GM18873 (cell line): Measurements from ENCODE around the gene PCDHGA10.
"Not testable (repeated sequence)": the region's sequence is repeated elsewhere in the genome, so short reads cannot be mapped to it uniquely, and the experiment has no call there.

Source experiments
- ATAC-seq: cut with Tn5 transposase; IDR thresholded peaks from one replicate; pipeline ENCODE4 v1.9.1; 2021; ENCODE audit warnings: mild to moderate bottlenecking, moderate library complexity, moderate number of reproducible peaks; ENCODE audit not compliant: unreplicated experiment, low FRiP score

PCDHGA10 gene

DNA sequence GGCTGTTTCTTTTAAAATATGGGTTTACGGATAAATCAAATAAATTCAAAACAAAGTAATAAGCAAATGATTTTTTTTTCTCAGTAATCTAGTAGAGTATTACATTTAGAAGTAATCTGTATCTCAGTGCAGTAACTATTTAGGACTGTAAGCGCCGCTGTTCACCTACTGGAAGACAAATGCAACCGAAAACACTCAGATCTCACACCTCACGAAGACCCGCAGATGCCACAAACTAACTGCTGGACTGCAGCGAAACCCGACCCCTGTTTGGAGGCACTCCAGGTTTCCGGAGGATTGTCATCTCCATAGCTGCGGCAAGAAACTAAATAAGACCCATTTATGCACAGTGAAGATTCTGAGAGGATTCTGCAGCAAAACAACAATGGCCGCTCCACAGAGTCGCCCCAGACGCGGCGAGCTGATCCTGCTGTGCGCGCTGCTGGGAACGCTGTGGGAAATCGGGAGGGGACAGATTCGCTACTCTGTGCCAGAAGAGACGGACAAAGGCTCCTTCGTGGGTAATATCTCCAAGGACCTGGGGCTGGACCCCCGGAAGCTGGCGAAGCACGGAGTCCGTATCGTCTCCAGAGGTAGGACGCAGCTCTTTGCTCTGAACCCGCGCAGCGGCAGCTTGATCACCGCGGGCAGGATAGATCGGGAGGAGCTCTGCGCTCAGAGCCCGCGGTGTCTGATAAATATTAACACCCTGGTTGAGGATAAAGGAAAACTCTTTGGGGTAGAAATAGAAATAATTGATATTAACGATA lies 20.2 kb upstream of the PCDHGA10 start, which contains the start of gene PCDHGA8:
PCDHGA8 (plus strand) TSS at position 205 of the 770 bp plus-strand sequence; CDS start at position 386, 181 bp downstream.
- ATAC-seq = no peak

DNA sequence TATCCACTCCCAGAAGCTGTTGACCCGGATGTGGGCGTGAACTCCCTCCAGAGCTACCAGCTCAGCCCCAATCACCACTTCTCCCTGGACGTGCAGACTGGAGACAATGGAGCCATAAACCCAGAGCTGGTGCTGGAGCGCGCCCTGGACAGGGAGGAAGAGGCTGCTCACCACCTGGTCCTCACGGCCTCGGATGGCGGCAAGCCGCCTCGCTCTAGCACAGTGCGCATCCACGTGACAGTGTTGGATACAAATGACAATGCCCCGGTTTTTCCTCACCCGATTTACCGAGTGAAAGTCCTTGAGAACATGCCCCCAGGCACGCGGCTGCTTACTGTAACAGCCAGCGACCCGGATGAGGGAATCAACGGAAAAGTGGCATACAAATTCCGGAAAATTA lies 19.5 kb upstream of the PCDHGA10 start:
- ATAC-seq = no peak

DNA sequence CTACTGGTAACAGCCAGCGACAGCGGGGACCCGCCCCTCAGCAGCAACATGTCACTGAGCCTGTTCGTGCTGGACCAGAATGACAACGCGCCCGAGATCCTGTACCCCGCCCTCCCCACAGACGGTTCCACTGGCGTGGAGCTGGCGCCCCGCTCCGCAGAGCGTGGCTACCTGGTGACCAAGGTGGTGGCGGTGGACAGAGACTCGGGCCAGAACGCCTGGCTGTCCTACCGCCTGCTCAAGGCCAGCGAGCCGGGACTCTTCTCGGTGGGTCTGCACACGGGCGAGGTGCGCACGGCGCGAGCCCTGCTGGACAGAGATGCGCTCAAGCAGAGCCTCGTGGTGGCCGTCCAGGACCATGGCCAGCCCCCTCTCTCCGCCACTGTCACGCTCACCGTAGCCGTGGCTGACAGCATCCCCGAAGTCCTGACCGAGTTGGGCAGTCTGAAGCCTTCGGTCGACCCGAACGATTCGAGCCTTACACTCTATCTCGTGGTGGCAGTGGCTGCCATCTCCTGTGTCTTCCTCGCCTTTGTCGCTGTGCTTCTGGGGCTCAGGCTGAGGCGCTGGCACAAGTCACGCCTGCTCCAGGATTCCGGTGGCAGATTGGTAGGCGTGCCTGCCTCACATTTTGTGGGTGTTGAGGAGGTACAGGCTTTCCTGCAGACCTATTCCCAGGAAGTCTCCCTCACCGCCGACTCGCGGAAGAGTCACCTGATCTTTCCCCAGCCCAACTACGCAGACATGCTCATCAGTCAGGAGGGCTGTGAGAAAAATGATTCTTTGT lies 18.2 kb upstream of the PCDHGA10 start:
- ATAC-seq = not testable (repeated sequence)

DNA sequence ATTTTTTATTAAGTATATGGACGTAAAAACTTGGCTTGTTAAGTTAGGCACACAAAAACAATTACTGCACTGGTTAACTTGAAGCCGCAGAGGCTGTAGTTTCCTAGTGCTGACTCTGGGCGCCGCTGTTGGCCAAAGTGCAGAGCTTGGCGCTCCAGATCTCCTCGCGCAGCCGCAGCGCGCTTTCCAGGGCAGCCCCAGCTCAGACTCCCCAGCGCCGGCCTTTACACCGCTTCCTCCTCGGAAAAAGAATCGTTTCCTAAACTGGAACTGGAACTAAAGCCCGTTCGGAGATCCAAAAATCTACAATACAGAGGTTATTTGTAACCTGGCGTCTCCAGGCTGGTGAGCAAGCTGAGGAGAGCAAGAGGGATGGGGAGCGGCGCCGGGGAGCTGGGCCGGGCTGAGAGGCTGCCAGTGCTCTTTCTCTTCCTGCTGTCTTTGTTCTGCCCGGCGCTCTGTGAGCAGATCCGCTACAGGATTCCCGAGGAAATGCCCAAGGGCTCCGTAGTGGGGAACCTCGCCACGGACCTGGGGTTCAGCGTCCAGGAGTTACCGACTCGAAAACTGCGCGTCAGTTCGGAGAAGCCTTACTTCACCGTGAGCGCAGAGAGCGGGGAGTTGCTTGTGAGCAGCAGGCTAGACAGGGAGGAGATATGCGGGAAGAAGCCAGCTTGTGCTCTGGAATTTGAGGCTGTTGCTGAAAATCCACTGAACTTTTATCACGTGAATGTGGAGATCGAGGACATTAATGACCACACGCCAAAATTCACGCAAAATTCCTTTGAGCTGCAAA lies 14.8 kb upstream of the PCDHGA10 start, which contains the start of gene PCDHGB5:
PCDHGB5 (plus strand) TSS at position 192 of the 796 bp plus-strand sequence; CDS start at position 373, 181 bp downstream.
- ATAC-seq = not testable (repeated sequence)

DNA sequence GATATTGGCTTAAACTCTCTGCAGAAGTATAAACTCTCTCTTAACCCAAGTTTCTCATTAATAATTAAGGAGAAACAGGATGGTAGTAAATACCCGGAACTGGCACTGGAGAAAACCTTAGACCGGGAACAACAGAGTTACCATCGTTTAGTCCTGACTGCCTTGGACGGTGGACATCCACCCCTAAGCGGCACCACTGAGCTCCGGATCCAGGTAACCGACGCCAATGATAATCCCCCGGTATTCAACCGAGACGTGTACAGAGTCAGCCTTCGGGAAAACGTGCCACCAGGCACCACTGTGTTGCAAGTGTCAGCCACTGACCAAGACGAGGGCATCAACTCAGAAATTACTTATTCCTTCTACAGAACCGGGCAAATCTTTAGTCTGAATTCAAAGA lies 14.2 kb upstream of the PCDHGA10 start:
- no peak for ATAC-seq

DNA sequence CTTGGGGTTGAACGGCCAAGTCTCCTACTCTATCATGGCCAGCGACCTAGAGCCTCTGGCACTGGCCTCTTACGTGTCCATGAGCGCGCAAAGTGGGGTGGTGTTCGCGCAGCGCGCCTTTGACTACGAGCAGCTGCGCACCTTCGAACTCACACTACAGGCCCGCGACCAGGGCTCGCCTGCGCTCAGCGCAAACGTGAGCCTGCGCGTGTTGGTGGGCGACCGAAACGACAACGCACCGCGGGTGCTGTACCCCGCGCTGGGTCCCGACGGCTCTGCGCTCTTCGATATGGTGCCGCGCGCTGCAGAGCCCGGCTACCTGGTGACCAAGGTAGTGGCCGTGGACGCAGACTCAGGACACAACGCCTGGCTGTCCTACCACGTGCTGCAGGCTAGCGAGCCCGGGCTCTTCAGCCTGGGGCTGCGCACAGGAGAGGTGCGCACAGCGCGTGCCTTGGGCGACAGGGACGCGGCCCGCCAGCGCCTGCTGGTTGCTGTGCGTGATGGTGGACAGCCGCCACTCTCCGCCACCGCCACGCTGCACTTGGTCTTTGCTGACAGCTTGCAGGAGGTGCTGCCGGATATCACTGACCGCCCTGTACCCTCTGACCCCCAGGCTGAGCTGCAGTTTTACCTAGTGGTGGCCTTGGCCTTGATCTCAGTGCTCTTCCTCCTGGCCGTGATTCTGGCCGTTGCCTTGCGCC lies 13.1 kb upstream of the PCDHGA10 start:
- no peak for ATAC-seq

DNA sequence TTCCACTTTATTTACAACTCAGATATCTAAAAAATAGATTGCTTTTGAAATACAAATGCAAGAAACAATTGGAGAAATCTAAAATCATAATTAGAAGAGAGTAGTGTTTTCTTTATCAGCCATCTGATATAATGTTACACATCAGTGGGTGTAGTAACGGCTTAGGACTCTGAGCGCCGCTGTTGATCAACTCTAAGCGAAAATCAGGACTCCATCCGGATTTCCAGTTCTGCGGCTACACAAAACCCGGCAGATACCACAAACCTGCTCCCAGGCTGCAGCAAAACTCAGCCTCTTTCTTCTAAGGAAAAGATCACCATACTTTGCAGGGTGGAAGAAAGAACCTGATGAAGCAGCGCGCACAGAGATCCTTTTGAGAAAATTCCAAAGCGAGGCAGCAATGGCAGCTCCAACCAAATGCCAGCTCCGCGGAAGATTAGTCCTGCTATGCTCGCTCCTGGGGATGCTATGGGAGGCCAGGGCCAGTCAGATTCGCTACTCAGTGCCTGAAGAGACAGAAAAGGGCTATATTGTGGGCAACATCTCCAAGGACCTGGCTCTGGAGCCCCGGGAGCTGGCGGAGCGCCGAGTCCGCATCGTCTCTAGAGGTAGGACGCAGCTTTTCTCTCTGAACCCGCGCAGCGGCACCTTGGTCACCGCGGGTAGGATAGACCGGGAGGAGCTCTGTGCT lies 10.1 kb upstream of the PCDHGA10 start, which contains the start of gene PCDHGA9:
PCDHGA9 (plus strand) TSS at position 226 of the 691 bp plus-strand sequence; CDS start at position 401, 175 bp downstream.
- no peak for ATAC-seq

DNA sequence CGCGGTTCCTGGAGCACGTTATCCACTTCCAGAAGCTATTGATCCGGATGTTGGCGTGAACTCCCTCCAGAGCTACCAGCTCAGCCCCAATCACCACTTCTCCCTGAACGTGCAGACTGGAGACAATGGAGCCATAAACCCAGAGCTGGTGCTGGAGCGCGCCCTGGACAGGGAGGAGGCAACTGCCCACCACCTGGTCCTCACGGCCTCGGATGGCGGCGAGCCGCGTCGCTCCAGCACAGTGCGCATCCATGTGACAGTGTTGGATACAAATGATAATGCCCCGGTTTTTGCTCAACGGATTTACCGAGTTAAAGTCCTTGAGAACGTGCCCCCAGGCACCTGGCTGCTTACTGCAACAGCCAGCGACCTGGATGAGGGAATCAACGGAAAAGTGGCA lies 9.4 kb upstream of the PCDHGA10 start:
- ATAC-seq = no peak

DNA sequence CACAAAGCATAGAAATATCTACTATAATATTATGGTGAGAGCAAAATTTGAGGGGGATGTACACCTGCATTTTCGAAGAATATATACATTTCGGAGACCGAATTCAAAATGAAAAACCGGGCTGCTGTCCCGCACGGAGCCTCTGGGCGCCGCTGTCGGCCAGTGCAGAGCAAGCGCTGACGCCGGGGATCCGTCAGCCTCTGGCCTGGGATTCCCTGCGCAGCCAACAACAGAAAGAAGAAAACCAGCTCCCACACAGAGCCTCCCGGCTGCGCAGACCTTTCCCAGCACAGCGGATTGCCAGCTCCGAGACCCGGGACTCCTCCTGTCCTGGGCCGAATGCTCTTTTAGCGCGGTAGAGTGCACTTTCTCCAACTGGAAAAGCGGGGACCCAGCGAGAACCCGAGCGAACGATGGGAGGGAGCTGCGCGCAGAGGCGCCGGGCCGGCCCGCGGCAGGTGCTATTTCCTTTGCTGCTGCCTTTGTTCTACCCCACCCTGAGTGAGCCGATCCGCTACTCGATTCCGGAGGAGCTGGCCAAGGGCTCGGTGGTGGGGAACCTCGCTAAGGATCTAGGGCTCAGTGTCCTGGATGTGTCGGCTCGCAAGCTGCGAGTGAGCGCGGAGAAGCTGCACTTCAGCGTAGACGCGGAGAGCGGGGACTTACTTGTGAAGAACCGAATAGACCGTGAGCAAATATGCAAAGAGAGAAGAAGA lies 4.8 kb upstream of the PCDHGA10 start, which contains the start of gene PCDHGB6:
PCDHGB6 (plus strand) TSS at position 232 of the 716 bp plus-strand sequence; CDS start at position 414, 182 bp downstream.
- peak; percentile 67 for ATAC-seq

DNA sequence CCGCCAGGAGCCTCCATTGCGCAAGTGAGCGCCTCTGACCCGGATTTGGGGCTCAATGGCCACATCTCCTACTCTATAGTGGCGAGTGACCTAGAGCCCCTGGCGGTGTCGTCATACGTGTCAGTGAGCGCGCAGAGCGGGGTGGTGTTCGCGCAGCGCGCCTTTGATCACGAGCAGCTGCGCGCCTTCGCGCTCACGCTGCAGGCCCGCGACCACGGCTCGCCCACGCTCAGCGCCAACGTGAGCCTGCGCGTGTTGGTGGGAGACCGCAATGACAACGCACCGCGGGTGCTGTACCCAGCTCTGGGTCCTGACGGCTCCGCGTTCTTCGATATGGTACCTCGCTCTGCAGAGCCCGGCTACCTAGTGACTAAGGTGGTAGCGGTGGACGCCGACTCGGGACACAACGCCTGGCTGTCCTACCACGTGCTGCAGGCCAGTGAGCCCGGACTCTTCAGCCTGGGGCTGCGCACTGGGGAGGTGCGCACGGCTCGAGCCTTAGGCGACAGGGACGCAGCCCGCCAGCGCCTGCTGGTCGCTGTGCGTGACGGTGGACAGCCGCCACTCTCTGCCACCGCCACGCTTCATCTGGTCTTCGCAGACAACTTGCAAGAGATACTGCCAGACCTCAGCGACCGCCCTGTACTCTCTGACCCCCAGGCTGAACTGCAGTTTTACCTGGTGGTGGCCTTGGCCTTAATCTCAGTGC lies 3.0 kb upstream of the PCDHGA10 start:
- no peak for ATAC-seq

DNA sequence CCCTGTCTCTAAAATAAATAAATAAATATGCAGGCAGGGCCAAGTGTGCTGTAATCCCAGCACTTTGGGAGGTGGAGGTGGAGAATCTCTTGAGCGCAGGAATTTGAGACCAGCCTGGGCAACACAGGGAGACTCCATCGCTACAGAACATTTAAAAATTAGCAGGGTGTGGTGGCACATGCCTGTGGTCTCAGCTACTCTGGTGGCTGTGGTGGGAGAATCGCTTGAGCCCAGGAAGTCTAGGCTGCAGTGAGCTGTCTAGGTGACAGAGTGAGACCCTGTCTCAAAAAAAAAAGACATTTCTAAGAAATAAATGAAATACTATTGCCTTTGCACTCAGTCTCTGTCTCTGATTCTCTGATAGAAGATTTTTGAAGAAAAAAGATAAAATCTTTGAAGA lies 1.2 kb upstream of the PCDHGA10 start:
- no peak for ATAC-seq

DNA sequence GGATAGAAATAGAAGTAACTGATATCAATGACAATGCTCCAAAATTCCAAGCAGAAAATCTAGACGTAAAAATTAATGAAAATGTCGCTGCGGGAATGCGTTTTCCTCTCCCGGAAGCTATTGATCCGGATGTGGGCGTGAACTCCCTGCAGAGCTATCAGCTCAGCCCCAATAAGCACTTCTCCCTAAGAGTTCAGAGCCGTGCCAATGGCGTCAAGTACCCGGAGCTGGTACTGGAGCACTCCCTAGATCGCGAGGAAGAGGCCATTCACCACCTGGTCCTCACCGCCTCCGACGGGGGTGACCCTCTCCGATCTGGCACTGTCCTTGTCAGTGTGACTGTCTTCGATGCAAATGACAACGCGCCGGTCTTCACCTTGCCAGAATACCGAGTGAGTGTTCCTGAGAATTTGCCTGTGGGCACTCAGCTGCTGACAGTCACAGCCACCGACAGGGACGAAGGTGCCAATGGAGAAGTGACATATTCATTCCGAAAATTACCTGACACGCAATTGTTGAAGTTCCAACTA lies 818 bp downstream of the PCDHGA10 start:
- ATAC-seq = no peak

DNA sequence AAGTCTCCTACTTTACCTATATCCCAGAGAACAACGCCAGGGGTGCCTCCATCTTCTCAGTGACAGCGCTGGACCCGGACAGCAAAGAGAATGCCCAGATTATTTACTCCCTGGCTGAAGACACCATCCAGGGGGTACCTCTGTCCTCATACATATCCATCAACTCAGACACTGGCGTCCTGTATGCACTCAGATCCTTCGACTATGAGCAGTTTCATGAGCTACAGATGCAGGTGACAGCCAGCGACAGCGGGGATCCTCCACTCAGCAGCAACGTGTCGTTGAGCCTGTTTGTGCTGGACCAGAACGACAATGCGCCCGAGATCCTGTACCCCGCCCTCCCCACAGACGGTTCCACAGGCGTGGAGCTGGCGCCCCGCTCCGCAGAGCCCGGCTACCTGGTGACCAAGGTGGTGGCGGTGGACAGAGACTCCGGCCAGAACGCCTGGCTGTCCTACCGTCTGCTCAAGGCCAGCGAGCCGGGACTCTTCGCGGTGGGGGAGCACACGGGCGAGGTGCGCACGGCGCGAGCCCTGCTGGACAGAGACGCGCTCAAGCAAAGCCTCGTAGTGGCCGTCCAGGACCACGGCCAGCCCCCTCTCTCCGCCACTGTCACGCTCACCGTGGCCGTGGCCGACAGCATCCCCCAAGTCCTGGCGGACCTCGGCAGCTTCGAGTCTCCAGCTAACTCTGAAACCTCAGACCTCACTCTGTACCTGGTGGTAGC lies 1.9 kb downstream of the PCDHGA10 start:
- not testable (repeated sequence) for ATAC-seq

DNA sequence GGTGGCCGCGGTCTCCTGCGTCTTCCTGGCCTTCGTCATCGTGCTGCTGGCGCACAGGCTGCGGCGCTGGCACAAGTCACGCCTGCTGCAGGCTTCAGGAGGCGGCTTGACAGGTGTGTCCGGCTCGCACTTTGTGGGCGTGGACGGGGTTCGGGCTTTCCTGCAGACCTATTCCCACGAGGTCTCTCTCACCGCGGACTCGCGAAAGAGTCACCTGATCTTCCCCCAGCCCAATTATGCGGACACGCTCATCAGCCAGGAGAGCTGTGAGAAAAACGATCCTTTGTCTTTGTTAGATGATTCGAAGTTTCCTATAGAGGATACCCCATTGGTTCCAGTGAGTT lies 2.5 kb downstream of the PCDHGA10 start:
- ATAC-seq = not testable (repeated sequence)

DNA sequence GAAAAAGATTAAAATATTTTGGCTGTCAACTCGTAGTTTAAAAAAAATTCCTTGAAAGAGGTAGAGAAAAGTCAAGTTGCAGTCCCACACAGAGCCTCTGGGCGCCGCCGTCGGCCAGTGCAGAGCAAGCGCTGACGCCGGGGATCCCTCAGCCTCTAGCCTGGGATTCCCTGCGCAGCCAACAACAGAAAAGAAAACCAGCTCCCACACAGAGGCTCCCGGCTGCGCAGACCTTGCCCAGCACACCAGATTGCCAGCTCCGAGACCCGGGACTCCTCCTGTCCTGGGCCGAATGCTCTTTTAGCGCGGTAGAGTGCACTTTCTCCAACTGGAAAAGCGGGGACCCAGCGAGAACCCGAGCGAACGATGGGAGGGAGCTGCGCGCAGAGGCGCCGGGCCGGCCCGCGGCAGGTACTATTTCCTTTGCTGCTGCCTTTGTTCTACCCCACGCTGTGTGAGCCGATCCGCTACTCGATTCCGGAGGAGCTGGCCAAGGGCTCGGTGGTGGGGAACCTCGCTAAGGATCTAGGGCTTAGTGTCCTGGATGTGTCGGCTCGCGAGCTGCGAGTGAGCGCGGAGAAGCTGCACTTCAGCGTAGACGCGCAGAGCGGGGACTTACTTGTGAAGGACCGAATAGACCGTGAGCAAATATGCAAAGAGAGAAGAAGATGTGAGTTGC lies 4.8 kb downstream of the PCDHGA10 start, which contains the start of gene PCDHGB7:
PCDHGB7 (plus strand) TSS at position 184 of the 679 bp plus-strand sequence; CDS start at position 367, 183 bp downstream.
- peak; percentile 63 for ATAC-seq

DNA sequence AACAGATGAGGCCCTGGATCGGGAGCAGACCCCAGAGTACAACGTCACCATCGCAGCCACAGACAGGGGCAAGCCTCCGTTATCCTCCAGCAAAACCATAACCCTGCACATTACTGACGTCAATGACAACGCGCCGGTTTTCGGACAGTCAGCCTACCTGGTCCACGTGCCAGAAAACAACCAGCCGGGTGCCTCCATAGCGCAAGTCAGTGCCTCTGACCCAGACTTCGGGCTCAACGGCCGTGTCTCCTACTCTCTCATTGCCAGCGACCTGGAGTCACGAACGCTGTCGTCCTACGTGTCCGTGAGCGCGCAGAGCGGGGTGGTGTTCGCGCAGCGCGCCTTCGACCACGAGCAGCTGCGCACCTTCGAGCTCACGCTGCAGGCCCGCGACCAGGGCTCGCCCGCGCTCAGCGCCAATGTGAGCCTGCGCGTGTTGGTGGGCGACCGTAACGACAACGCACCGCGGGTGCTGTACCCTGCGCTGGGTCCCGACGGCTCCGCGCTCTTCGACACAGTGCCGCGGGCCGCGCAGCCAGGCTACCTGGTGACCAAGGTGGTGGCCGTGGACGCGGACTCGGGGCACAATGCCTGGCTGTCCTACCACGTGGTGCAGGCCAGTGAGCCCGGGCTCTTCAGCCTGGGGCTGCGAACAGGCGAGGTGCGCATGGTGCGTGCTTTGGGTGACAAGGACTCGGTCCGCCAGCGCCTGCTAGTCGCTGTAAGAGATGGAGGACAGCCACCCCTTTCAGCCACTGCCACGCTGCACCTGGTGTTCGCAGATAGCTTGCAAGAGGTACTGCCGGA lies 6.5 kb downstream of the PCDHGA10 start:
- ATAC-seq = no peak
